AG04450 (cell line): ENCODE results near the gene ZSCAN2. TPM values are rescaled to one million over a fixed set of nuclear protein-coding genes. Genes with fewer than 3 reads are reported as not detected.

Source experiments
- CTCF ChIA-PET: fragments of 300-600, 350-600 bp; formaldehyde crosslinking; extraction: SDS; loops from one replicate; lab custom pipeline; 2022; ENCODE audit warnings: antibody characterized with exemption, inconsistent platforms; lab: Charles Lee
- POLR2A ChIA-PET: fragments of 350-600 bp; formaldehyde crosslinking; extraction: SDS; loops from one replicate; lab custom pipeline; 2021; ENCODE audit warnings: antibody characterized with exemption, inconsistent platforms; lab: Yijun Ruan, JAX
- DNase-seq: peaks from one replicate; pipeline ENCODE4 v3.0.0-alpha.2; 2011; ENCODE audit warnings: low read depth, low spot score
- H3K27ac ChIP-seq: one replicate; pipeline ENCODE4 v1.5.1; 2012; ENCODE audit warnings: low read depth, low read length, control low read depth
- H3K27me3 ChIP-seq: one replicate; pipeline ENCODE4 v1.6.0; 2012; ENCODE audit warnings: low read length; ENCODE audit not compliant: control insufficient read depth, insufficient read depth
- H3K4me3 ChIP-seq: 2 replicates; pipeline ENCODE4 v1.5.1; 2011; ENCODE audit warnings: mild to moderate bottlenecking, low read depth, low read length, control low read depth
- H3K9me3 ChIP-seq: 2 replicates; pipeline ENCODE4 v1.5.1; 2012; ENCODE audit warnings: low read length; ENCODE audit not compliant: control insufficient read depth, insufficient read depth
- CTCF ChIP-seq: IDR thresholded peaks from 2 replicates; pipeline ENCODE4 v1.5.1; 2011; ENCODE audit warnings: low read depth, low read length, control low read depth, inconsistent platforms
- polyA plus RNA-seq: library from polyadenylated mRNA; depleted of rRNA; stranded (reverse); fragments of >200 nt; gene quantifications from 2 replicates; pipeline ENCODE4 v1.2.3, GENCODE V29; 2011; rRNA removed

ZSCAN2 gene
- polyA plus RNA-seq, 1 experiment: 16.2 TPM

- Histone ChIP-seq H3K27ac (no peak overlapping the region), H3K27me3 (no peaks in the 10 kb centered on the region), H3K4me3 (no peak overlapping the region), H3K9me3 (no peaks in the 10 kb centered on the region)
- no peak for DNase-seq
- ChIA-PET CTCF (no interaction called here), POLR2A (no interaction called here)
- TF ChIP-seq CTCF: no peak
Measured at GRCh38 chr15:84669726-84670125, 68.9 kb downstream of the ZSCAN2 start.

- CTCF ChIA-PET: interaction anchor here (0.8 to 2.0 kb wide), 3 partner anchors 12 to 257 kb away, joined by 3 to 15 read pairs (median 5); partner anchors contain the start of gene NMB
- Histone ChIP-seq H3K27ac (peak overlapping the region; percentile 33), H3K27me3 (no peaks in the 10 kb centered on the region), H3K9me3 (no peaks in the 10 kb centered on the region), H3K4me3 (no peak overlapping the region)
- TF ChIP-seq CTCF: no peak
- POLR2A ChIA-PET: interaction anchor here (0.5 to 0.9 kb wide), 2 partner anchors 36 to 41 kb away, joined by 3 read pairs; no protein-coding TSS in a partner anchor
- DNase-seq: peak; percentile 58
Measured at GRCh38 chr15:84671211-84671610, 70.4 kb downstream of the ZSCAN2 start.

Other genes starting within 250 kb of the ZSCAN2 start
- gene WDR73, start 53.3 kb downstream of the ZSCAN2 start, polyA plus RNA-seq: 18.7 and 19.0 TPM in 2 replicates
- gene NMB, start 57.2 kb downstream of the ZSCAN2 start, polyA plus RNA-seq: 3.3 and 3.8 TPM in 2 replicates
- 218 and 324 TPM in 2 replicates for gene SEC11A, start 115.1 kb downstream of the ZSCAN2 start, polyA plus RNA-seq
- 6.2 and 6.9 TPM in 2 replicates for gene ZNF592, start 147.6 kb downstream of the ZSCAN2 start, polyA plus RNA-seq
- gene ALPK3, start 216.3 kb downstream of the ZSCAN2 start, polyA plus RNA-seq: 0.04 and 0.09 TPM in 2 replicates